ENCODE results near the gene TMEM120B.

TMEM120B gene

GRCh38 chr12:121823101-121823726 is 110.7 kb downstream of the TMEM120B start:
- no peak for DNase-seq

DNA sequence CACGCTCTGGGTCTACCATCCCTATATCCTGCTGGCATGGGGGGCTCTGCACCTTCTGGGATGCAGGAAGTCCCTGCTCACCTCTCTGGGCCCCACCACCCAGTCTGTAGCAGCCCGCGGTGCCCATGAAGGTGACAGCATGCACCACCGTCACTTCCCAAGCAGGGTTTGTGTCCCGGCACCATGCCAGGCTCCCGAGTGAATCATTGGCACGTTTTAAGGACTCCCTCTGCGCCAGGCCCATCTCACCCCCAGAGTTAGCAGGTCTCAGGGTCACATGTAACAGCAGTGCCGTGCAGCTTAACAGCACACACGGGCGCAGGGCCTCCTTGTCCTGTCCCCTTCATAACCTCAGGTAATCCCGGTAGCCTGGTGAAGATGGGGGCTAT is 111.2 kb downstream of the TMEM120B start:
- DNase-seq, result no peak

- no peak for DNase-seq
These were observed 112.5 kb downstream of the TMEM120B start for GRCh38 chr12:121825041-121825523.

- DNase-seq, result no peak
These were observed 114.0 kb downstream of the TMEM120B start for GRCh38 chr12:121826318-121827150.

- DNase-seq, result no peak
These were observed 115.0 kb downstream of the TMEM120B start for GRCh38 chr12:121827351-121828099.

DNA sequence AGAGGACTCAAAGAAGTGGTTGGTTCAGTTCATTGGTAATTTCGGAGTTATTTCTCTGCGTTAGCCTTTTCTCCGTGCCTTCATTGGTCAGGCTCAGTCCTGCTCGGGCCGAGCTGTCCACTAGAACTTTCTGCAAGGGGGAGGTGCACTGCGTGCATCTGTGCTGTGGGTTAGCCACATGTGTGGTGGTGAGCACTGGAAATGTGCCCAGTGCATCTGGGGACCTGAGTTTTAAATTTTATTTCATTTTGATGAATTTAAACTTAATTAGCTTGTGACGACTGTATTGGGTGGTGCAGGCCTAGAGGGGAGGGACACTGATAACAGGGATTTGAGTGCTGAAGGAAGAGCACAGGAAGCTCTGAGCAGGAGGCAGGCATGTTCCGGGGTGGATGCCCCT is 115.8 kb downstream of the TMEM120B start:
- no peak for DNase-seq

GRCh38 chr12:121828826-121829225 is 116.3 kb downstream of the TMEM120B start:
- DNase-seq, result no peak

DNA sequence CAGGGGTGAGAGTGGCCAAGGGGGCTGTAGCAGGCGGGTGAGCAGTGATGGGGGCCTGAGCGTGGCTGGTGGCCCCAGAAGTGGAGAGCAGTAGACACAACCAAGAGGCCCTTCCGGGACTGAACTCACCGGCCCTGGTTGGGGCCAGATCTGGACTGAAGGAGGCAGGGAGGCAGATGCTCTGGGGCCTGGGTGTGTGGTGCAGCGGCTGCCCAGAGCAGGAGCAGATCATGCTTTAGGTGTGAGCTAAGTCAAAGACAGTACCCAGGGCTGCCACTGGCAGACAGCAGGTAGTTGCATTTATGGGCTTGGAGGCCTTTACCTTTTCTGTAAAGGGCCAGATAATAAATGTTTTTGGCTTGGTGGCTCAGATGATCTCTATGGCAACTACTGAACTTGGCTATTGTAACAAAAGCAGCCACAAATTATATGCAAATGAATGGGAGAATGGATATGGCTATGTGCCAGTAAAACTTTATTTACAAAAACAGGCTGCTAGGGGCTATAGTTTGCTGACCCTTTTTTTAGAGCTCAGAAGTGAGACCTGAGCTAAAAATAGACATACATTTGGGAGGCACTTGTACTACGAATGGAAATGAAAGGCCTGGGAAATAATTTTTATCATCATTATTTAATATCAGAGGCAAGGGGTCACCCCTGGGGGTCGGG is 116.8 kb downstream of the TMEM120B start:
- no peak for DNase-seq

DNA sequence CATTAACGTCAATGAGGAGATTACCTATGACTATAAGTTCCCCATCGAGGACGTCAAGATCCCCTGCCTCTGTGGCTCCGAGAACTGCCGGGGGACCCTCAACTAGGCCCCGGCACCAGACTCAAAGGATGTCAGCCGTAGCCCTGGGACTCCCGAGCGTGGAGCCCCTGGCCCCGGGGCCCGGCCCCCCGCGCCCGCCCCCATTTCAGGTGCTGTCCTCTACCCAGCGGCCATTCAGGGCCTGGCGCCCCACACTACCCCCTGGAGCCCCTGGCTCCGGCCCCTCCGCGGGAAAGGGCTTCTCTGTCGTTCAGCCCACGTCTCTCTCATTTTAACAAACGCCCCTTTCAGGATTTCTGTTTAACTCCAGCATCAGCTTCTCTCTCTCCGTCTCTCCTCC is 117.6 kb downstream of the TMEM120B start:
- no peak for DNase-seq

DNA sequence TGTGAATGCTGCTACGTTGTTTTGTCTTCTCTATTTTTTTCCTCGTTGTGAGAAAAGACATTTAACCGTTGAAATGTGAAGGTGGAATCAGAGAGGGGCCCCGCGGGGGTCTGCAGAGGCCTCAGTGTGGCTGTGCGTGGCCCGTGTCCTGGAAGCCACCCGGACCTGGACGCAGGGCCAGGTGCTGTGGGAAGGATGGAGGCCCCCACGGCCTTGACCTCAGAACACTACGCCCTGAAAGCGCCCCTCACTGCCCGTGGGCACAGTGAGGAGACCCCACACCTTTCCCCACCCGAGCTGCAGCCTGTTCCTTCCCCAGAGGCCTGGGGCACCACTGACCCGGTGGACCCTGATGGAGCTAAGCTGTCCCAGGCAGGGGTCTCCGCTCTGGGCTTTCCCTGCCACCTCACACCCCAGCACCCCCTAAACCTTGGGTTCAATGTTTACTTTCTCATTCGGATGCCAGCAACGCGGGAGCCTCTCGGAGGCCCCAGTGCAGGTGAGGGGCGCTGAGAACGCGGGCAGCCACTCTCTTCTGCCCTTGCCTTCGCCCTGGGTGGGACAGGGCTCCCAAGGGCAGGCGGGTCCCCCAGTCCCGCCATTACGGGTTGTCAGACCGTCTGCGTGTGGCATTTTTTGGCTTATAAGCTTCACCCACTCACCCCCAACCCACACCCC is 118.2 kb downstream of the TMEM120B start:
- no peak for DNase-seq

All from NCI-H1694 (cell line).